ENCODE measurements around the gene MIP. TPM values are rescaled to one million over a fixed set of nuclear protein-coding genes. Genes with fewer than 3 reads are reported as not detected.

Gene MIP
- total and polyA plus RNA-seq, 12 donors: 0.09 to 0.30 TPM; not detected in 10

DNA sequence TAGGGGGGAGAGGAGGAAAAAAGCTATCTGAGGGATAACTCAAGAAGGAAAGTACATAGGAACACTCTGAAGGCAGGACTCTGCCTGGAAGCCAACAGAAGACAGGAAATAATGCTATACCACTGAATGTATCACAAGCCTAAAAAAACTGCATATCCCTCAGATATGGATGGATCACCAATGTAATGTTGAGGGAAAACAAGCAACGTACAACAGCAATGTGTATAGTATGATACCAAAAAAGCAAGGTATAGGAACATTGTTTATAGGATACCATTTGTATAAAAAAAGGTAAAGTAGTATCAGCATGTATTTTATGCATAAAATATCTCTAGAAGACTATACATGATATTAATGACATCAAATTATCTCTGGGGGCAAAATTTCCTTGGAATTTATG, 30.1 kb upstream of the MIP start:
- no peak for DNase-seq
- ATAC-seq: no peak
- intact Hi-C loops (cut with DNase I): no loop called here
- H3K27ac ChIP-seq: no peak overlapping the region
- H3K9me3 ChIP-seq: peaks cover 0 to 4% (median 0%) of the 10 kb centered on the region in 11 donors
- H3K27me3 ChIP-seq: peaks cover 0 to 28% (median 0%) of the 10 kb centered on the region in 7 donors
- WGBS, 2 donors: 90 to 91% methylated on average over 1 of the region's 1 CpG
- no peaks in the 10 kb centered on the region for H3K36me3 ChIP-seq
- TF ChIP-seq, protein P1, sequence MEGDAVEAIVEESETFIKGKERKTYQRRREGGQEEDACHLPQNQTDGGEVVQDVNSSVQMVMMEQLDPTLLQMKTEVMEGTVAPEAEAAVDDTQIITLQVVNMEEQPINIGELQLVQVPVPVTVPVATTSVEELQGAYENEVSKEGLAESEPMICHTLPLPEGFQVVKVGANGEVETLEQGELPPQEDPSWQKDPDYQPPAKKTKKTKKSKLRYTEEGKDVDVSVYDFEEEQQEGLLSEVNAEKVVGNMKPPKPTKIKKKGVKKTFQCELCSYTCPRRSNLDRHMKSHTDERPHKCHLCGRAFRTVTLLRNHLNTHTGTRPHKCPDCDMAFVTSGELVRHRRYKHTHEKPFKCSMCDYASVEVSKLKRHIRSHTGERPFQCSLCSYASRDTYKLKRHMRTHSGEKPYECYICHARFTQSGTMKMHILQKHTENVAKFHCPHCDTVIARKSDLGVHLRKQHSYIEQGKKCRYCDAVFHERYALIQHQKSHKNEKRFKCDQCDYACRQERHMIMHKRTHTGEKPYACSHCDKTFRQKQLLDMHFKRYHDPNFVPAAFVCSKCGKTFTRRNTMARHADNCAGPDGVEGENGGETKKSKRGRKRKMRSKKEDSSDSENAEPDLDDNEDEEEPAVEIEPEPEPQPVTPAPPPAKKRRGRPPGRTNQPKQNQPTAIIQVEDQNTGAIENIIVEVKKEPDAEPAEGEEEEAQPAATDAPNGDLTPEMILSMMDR (IDR thresholded peaks at IDR 0.05): no peak
- H3K4me3 ChIP-seq: no peak overlapping the region
- peaks cover 0 to 21% (median 12%) of the 10 kb centered on the region in 9 donors for H3K4me1 ChIP-seq

DNA sequence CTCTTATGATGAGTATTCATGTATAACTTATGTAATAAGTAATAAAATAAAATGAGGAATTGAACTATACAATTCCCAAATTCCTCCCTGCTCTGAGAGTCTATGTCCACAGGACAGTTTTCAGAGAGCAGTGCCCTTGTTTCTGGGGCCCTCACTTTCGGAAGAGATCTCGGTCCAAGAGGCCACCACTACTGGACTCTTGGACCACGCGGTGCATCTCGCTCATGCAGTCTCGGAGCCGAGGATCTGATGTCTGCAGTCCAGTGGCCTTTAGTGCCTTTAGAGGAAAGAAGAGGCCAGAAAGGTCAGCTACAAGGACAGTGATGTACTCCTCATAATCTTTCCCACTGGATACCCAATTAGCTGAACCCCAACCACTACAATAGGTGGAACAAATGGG, 25.2 kb upstream of the MIP start:
- TF ChIP-seq, protein P1 (IDR thresholded peaks at IDR 0.05): no peak
- Histone ChIP-seq H3K27me3 (no peaks in the 10 kb centered on the region), H3K27ac (no peak overlapping the region), H3K4me3 (no peak overlapping the region), H3K36me3 (no peaks in the 10 kb centered on the region), H3K9me3 (no peaks in the 10 kb centered on the region), H3K4me1 (peaks cover 0 to 4% (median 0%) of the 10 kb centered on the region in 9 donors)
- DNase-seq: no peak
- WGBS, 2 donors: 94 to 96% methylated on average over 7 of the region's 7 CpGs
- no peak for ATAC-seq
- intact Hi-C loops (cut with DNase I): no loop called here

DNA sequence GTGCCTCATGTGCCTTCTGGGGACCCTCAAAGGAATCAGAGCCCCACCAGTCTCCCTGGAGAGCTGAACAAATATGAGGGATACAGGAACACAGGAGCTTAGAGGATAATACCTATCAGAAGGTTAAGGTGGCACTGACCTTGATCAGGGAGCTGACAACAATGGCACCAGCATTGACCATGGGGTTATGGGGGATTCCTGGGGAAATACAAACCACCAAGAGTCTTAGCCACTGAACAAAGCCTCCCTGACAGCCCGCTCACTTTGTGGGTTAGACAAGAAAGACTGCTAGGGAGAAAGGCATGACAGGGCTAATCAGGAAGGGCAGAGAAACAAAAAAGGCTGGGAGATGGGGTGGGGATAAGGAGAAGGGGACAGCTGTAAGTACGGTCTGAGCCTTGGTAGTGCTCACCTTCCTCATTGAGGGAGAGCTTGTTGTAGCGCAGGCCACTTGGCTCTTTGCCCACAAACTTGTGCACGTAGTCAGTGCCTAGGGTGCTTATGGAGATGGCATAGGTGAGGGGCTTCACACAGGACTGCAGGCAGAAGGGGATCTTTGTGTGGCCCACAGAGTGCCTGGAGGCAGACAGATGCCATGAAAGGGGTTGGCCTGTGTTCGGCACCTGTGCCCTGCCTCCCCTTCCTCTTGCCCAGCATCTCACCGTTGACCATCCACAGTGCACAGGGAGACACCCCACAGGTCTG, 23.2 kb upstream of the MIP start:
- peaks cover 0 to 11% (median 0%) of the 10 kb centered on the region in 9 donors for H3K4me1 ChIP-seq
- H3K9me3 ChIP-seq: no peaks in the 10 kb centered on the region
- TF ChIP-seq, protein P1 (IDR thresholded peaks at IDR 0.05): no peak
- intact Hi-C loops (cut with DNase I): no loop called here
- no peak overlapping the region for H3K27ac ChIP-seq
- peaks cover 0 to 11% (median 0%) of the 10 kb centered on the region in 9 donors for H3K36me3 ChIP-seq
- no peak for ATAC-seq
- DNase-seq: no peak
- 91 to 92% methylated on average over 6 of the region's 6 CpGs for WGBS, 2 donors
- no peaks in the 10 kb centered on the region for H3K27me3 ChIP-seq
- no peak overlapping the region for H3K4me3 ChIP-seq

DNA sequence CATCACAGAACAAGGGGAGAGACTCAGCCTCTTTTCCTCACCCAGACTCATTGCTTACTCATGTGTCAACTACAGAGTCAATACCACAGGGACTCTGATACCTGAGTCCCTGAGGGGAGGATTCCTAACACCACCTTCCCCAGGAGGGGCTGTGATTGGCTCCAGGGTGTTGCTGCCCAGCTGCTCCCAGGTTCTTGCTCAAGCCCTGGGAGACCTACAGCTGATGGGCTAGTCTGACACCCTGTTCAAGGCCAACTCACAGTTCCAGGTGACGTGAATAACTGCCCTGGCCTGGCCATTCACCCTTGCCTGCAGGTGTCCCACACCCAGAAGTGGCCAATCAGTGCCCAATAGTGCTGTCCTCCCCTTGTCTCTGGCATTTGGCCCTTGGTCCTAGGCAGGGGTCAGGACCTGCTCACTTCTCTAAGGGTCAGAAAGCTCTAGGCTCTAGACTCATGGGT, 22.5 kb upstream of the MIP start:
- DNase-seq: no peak
- TF ChIP-seq, protein P1 (IDR thresholded peaks at IDR 0.05): no peak
- Histone ChIP-seq H3K27ac (no peak overlapping the region), H3K9me3 (no peaks in the 10 kb centered on the region), H3K4me1 (peaks cover 0 to 11% (median 0%) of the 10 kb centered on the region in 9 donors), H3K36me3 (peaks cover 0 to 18% (median 0%) of the 10 kb centered on the region in 9 donors), H3K27me3 (no peaks in the 10 kb centered on the region), H3K4me3 (no peak overlapping the region)
- WGBS, 2 donors: 93 to 100% methylated on average over 1 of the region's 1 CpG
- intact Hi-C loops (cut with DNase I): no loop called here
- peak in 1 of 8 donors; percentile 12 for ATAC-seq
